GM21515 (cell line): Measurements from ENCODE around the gene ATP2B2.

ENCODE experiments used
- ATAC-seq: cut with Tn5 transposase; IDR thresholded peaks from one replicate; pipeline ENCODE4 v1.9.1; 2021; ENCODE audit not compliant: unreplicated experiment

ATP2B2 gene

DNA sequence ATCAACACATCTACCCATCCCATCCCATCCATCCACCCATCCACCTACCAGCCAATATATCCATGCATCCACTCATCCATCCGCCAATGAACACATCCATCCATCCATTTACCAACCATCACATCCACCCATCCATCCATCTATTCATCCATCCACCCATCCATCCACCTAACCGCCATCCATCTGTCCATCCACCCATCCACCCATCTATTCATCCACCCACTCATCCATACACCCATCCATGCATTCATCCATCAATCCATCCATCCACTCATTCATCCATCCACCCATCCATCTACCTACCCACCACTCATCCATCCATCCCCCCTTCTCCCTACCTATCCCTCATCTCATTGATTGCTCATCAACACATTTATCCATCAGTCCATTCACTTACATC, 136.9 kb downstream of the ATP2B2 start:
- ATAC-seq, result no peak

DNA sequence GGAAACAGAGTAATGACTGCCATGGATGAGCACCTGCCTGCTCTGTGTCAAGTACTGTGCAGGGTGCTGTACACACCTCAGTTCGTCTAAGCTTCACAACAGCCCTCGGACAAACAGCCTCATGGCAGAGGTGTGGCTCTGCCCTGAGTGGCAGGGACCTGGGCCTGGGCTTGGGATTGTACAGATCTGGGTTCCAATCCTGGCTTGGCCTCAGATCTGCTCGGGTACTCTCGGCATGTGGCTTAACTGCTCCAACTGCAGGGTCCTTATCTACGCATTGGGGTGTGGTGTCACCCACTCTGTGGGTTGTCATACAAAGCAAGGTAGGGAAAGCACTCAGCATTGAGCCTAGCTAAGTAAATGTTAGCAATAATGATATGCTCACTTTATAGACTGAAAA, 137.9 kb downstream of the ATP2B2 start:
- no peak for ATAC-seq

DNA sequence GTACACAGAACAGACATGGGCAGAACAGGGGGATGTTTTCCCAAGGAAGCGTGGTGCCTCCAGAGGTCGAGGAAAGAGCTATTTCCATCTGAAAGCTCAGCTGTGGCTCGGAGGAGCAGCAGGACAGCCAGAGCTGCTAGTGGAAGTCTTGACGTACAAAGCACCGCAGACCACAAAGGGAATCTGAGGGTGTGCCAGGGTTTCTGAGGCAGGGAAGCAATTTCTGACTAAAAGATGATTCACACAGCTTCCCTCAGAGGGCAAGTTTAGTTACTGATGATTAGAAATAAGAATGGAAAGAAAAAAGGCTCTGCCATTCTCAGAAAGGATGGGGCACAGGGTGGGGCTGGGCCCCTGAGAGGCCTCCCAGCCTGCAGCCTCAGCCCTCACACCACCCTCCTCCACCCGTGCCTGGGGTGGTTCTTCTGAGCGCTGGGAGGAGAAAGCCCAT, 138.7 kb downstream of the ATP2B2 start:
- ATAC-seq, result no peak

DNA sequence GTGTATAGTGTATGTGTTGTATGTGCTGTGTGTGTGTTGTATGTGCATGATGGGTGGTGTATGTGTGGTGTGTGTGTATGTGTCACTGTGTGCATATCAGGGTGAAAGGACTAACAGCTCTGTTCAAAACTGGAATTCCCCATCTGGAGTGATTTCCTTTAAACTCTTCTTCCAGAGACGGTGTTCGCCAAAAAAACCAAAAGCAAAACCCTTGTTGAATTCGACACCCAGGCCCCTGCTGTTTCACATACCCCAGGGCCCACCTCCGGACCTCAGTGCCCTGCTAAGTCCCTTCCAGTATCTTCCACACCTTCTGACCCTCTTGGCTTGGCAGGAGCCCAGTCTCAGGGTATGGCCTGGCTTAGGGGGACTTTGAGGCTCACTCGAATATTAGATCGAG, 139.6 kb downstream of the ATP2B2 start:
- no peak for ATAC-seq

DNA sequence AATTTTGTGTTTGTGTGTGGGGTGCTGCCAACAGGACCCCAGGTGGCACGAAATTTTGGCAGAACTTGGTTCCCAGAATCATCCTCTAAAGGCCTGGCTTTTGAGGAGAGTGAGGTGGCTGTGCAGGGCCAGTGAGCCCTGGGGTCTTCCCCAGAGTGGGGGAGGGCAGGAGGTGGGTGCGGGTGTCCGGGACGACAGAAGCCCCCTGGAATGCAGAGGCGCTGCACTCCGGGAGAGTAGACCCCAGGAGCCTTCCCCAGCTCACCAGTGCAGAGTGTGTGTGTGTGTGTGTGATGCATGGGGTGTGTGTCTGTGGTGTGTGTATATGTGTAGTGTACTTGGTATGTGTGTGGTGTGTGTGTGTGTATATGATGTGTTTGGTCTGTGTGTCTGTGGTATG, 140.1 kb downstream of the ATP2B2 start:
- no peak for ATAC-seq

DNA sequence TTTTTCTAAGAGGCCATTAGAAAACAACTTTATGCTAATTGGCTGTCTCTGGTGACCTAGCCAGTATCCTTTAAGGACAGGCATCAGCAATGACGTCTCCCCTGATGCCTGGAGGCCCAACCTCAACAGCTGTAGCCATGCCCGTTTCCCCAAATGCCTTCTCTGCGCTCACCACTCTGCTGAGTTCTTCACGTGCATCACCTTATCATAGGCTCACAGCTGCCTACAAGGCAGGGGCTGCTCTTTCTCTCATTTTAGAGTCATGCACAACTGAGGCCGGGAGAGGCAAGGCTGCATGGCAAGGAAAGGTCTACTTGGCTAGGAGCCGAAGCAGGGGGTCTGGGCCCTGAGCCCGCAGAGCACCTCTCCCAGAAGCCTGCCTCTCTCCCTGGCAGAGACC, 140.6 kb downstream of the ATP2B2 start:
- ATAC-seq, result no peak

DNA sequence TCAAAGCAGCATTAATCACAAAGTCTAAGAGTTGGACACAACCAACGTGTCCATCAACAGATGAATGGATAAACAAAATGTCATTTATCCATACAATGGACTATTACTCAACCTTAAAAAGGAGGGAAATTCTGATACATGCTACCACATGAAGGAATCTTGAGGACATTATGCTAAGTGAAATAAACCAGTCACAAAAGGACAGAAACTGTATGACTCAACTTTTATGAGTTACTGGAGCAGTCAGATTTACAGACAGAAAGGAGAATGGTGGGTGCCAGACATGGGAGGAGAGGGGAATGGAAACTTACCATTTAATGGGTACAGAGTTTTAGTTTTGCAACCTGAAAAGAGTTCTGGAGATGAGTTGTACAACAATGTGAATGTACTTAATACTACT, 141.5 kb downstream of the ATP2B2 start:
- ATAC-seq, result no peak

DNA sequence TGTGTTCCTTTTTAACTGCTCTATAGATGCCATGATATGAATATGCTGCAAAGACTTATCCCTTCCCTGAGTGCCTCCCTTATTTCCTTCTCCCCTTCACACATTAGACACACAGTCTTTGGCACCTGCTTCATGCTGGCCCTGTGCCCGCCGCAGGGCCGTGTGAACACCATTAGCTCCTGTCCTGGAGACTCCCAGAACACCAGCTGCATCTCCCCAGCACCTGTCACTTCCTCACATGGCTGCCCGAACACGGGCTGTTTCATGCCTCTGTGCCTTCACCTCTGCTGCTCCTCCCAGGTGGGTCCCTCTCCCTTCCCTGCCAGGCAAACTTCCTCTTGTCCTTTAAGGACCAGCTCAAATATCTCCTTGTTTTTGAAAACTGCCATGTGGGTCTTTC, 144.0 kb downstream of the ATP2B2 start:
- no peak for ATAC-seq

DNA sequence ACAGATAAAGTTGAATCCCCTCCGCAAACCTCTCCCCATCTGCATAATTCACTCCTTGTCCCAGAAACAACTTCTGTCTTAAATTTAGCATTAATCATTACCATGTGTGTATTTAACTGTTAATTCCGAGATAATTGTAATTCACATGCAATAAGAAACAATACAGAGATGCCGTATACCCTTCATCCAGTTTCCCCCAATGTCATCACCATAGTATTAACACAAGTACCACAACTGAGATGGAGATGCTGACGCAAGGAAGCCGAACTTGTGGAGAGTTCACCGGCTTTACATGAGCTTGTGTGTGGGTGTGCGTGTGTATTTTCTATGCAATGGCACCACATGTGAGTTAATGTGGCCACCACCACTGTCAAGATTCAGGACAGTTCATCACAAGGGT, 144.9 kb downstream of the ATP2B2 start:
- ATAC-seq, result no peak

DNA sequence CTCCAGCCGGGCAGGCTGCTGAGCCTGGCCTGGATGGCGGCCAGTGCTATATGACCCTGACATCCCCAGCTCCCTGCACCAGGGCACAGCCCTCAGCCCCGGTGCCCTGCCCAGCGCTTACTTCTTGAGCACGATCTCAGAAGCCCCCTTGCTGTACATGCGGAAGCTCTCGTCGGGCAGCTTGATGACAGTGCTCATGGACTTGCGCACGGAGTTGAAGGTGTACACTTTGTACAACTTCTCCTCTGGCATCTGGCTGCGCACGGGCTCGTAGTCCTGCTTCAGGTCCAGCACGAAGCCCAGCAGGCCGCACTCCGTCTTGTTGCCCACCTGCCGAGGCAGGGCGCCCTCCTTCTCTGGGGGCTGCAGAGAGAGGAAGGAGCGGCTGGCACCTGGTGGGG, 145.6 kb downstream of the ATP2B2 start:
- no peak for ATAC-seq

DNA sequence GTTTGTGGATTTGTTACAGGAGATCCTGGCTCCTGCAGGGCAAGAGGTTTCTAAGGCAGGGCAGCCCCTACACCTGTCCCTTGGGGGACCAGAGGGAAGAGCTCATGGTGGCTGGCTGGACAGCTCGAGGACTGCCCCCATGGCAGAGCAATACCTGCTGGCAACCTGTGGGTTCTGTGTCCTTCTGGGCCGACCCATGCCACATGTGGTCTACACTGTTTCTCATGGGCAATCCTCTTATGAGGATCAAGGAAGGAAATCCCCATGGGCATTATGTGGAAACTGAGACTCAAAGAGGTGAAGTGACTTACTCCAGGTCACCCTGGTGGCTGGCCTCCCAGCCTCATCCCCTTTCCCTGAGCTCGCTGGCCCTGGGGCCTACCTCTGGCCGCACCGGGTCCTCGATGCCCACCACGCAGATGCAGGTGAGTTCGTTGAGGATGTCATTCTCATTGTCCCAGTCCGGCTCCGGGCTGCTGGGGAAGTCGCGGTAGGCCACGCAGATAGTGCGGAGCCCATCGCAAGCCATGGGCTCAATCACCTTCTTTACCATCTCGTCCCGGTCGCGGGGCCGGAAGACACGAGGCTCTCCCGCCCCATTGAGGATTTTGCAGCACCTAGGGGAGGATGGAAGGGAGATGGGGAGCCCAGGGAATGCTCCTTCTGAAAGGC, 146.9 kb downstream of the ATP2B2 start:
- ATAC-seq, result no peak

DNA sequence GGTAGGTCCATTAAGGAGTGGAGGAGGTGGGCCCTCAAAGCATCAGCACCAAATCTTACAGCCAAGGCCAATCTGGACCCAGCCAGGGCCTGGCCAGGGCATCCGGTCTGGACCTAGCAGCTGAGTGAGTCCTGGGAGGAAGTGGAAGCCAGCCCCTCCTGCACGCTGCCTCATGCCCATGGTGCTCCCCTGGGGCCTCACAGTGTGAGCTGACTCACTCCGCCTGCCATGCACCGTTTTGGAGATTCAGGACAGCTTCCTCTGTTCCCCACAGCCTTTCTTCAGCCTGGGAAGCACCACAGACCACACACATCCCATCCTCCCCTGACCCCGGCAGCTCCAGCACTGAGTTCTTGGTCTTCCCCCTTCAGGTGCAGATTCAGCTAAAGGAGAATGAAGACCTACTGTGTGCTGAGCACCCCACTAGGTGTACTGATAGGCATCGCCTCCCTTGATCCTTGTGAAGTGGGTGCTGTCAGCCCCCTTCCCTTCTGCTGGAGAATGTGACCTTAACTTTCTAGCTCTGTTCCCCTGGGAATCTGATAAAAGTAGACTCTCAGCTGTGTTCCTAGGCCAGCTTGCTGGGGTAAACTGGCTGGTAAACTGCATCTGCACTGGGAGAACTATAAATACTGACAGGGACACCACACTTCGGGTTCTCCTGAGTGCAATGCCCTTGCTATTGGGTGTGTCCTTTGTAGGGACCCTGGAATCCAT, 147.6 kb downstream of the ATP2B2 start:
- no peak for ATAC-seq

DNA sequence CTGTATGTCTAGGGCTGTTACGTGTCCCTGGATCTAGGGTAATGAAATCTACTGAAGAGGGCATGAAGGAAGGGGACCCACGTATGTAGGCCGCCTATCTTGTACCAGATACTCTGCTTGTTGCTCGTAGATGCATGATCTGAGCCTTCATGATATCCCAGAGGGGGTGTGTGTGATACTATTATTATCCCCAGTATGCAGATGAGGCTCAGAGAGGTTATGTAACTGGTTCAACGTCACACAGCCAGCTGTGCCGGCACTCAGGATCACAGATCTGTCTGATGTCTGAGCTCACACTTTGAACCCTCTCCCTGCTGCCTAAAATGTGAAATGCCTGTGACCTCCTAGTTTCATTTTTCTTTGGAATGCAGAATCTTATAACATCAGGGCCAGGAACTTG, 148.3 kb downstream of the ATP2B2 start:
- ATAC-seq, result no peak

DNA sequence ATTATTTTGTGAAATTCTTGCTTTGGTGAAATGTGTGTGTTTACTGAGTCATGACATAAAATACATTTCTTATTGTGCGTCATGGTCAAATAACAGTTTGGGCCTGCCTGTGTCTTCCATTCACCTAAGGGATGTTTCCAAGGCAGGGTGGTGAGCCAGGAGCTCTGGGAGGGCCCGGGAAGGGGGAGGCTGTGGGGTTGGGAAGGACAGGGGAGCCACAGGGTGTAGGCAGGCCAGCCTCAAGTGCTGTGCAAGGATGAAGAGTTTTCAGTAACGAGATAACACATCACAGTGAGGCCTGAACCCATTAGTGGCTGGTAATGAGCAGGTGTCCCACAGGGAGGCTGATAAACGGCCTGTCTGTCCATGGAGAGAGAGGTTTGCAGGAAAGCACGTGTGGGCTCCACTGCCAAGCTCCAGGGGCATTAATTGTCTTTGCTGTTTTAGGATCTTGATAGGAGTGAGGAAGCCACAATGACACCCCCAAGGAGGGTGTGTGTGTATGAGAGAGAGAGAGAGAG, 148.9 kb downstream of the ATP2B2 start:
- no peak for ATAC-seq

DNA sequence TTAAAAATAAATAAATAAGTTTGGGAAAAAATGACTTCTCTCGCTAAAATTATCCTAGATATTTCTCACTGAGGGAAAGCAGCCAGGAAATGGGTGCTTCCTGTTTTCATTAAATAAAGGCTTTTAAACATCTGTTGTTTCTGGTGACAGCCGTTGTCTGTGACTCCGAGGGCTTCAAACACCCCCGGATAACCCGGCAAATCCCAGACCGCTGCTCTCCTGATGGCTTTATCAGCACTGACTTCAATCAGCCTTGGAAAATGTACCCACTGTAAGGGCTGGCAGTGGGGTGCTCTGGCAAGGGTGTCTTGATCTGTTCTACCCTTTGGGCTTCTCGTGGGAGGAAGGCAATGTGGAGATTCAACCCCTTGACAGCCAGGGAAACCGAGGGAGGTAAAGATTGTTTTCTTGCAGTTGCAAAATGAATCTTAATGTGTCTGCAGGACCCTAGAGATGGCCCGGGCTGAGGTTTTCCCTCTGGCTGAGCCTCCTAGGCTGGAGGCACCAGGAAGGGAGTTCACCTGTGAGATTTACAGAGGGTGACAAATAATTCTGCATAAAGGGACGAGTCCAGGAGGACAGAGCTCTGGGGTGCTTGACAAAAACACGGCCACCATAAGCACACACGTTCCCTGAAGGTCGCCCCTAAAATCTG, 150.9 kb downstream of the ATP2B2 start:
- no peak for ATAC-seq

DNA sequence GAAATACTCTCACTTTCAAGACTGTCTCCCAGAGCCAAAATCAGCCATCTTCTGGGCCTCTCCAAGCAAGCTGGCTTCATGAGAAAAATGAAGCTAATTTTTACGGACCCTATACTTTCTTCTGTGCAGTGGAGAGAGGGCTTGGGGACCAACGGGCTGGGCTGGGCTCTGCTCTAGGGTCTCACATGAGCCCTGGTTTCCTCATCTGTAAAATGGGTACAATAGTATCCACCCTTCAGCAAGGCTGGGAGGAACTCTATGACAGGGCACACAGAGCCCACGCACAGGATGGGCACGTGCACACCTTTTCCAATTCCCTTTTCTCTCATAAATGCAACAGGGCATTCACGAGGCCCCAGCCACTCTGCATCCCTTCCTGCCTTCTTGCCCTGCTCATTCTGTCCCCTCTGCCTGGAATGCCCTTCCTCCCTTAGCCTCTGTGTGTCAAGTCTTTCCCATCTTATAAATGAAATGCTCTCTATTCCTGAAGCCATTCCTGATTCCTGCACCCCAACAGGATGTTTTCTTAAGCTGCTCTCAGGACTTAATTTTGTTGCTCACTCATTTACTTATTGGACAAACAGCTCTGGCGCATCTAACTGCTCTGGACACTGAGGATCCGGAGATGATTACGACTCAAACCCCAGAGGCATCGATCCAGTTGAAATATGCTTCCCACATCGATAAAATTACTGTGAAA, 151.6 kb downstream of the ATP2B2 start:
- ATAC-seq, result no peak

DNA sequence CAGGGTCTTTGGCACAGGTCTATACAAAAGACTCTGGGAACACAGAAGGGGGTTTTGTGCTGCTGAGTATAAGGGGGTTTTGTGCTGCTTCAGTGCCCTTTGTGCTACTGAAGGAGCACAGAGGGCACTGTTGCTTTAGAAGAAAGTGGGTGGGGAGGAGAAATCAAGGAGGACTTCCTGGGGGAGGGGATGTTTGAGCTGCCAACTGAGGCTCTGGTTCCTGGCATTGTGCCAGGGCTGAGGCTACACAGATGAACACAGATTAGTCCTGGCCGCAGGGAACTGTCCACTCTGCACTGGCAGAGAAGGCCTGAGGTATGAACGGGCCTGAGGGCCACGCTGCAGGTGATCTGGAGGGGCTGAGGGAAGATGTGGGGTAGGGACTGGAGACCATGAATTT, 152.2 kb downstream of the ATP2B2 start:
- ATAC-seq, result no peak

DNA sequence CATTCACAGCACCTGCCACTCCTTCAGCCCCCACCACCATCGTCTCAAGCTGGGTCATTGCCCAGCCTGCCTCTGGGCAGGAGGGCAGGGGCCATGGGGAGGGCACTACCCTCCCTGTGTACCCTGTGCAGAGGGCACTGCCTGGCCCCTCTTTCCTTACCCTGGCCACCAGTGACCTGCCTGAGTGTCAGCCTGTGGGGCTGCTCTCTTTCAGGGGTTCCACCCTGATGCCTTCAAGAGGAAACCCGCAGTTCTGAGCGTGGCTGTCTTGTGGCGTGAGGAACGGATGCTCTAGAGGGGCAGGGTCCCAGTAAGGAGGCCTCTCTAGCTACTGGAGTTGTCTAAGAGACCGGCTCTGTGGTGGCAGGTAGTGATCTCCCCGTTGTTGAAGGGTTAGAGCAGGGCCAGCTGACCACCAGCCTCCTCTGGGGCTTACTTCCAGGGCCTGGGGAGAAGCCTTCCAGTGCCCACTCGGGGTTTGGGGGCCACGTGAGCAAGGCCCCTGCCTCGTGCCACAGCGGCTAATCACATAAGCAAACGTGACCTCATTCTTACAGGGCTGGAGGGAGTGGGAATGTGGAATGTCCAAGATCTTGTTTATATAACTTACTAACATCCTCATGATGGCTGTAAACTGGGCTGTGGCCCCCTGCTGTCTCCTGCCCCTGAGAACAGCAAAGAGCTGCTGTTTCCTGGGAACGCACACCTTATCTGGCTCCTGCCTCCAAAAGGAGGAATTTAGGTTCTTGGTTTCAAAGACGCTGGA, 153.1 kb downstream of the ATP2B2 start:
- ATAC-seq, result no peak

DNA sequence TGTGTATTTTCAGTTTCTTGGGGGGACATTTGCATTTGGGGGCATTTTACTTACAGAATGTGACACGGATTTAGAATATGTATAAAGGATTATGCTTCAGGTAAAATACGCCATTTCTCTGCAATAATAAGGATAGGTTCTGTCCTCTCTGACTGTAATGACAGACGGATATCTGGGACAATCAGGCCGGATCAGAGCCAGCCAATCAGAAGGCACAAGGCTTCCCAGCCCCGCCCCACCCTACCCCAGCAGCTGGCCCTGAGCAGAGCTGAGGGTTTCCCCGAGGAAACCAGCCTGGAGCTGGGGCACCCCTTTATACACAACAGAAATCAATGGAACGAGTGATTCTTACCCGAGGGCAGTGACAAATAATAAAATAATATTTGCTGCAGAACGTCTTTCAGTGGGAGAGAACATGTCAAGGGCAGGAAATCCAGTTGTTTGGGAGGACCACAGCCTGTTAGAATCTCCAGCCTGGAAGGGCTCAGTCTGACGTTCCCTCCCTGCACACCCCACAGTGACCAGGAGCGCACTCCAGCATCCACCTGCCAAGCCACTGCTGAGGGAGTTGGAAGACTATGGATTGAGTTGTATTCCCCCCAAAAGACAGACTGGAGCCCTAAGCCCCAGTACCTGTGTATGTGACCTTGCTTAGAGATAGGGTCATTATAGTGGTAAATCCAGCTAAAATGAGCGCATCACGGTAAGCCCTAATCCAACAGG, 154.2 kb downstream of the ATP2B2 start:
- ATAC-seq, result no peak

DNA sequence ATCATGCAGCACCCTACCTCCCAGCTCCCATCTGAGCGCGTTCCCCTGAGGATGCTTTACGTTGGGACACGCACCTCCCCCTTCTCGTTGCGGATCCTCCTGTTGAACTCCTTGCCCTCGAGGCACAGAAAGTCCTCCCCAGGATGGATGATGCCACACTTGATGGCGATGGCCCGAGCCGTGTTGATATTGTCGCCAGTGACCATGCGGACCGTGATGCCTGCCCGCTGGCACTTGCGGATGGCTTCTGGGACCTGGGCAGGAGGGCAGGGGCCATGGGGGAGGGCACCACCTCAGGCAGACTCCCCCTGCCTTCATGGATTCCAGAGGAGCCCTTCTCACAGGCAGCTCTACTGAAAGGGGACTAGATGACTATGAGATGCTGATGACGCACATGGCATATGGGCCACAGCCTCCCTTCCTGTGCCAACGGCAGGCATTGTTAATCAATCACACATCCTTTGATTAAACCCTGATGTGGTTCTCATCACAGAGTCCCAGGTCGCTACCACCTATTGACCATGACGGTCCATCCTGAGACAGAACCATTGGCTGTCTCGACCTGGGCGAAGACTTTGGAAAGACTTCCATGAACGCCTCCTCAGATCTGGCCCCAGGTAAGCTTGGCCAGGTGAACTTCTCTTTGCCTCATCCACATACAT, 154.9 kb downstream of the ATP2B2 start:
- ATAC-seq, result no peak
